H1 (cell line): ENCODE measurements around the gene DNAJA3. TPM values are rescaled to one million over a fixed set of nuclear protein-coding genes. Genes with fewer than 3 reads are reported as not detected.

Experiments used
- CBX8 ChIP-seq: fragments of 300-800, 300-1000 bp; sonication (generic); IDR thresholded peaks from 2 replicates; pipeline ENCODE4 v1.7.1; 2016; ENCODE audit warnings: low read depth, low read length, borderline replicate concordance
- EP300 ChIP-seq, 2 experiments: IDR thresholded peaks; 1 replicate in 1 of 2; 2 replicates in 1 of 2; pipeline ENCODE4 v1.6.1; 2011 to 2012; ENCODE audit warnings: low read depth in 2 of 2, low read length in 2 of 2, mild to moderate bottlenecking in 2 of 2, borderline replicate concordance in 1 of 2, inconsistent platforms in 1 of 2, moderate library complexity in 1 of 2
- RAD21 ChIP-seq, 2 experiments: IDR thresholded peaks in 1 of 2; conservative IDR thresholded peaks in 1 of 2; 2 replicates each; pipeline ENCODE4 v1.6.1; 2011; ENCODE audit warnings: low read depth in 2 of 2, low read length in 2 of 2, improper control_type of control experiment in 1 of 2, inconsistent platforms in 1 of 2, mild to moderate bottlenecking in 1 of 2, moderate library complexity in 1 of 2
- USF2 ChIP-seq: IDR thresholded peaks from 2 replicates; pipeline ENCODE4 v1.6.1; 2011; ENCODE audit warnings: low read length, improper control_type of control experiment
- YY1 ChIP-seq: IDR thresholded peaks from 2 replicates; pipeline ENCODE4 v1.6.1; 2011; ENCODE audit warnings: low read depth, mild to moderate bottlenecking, low read length
- polyA plus RNA-seq, 7 experiments: library from polyadenylated mRNA; depleted of rRNA in 3 of 7; stranded (reverse) in 5 of 7; unstranded in 2 of 7; fragments of >200 nt in 5 of 7; fragments of 200-250 nt in 2 of 7; gene quantifications; 1 replicate in 5 of 7; 2 replicates in 1 of 7; 4 replicates in 1 of 7; pipeline versions ENCODE4 v1.2.1 to v1.2.3, GENCODE V29; 2011 to 2013; ENCODE audit warnings: missing spikeins in 2 of 7, mixed read lengths in 2 of 7
- total RNA-seq: library from RNA; stranded (reverse); fragmentation: NEBNext Ultra II Directional; extraction: Animal tissue kit (Norgen Biotek cat#: 25700); gene quantifications from 2 replicates; pipeline ENCODE4 v1.2.1, GENCODE V29; 2021

DNAJA3 gene
- total and polyA plus RNA-seq, 2 of the 8 experiments (the other 6 are each of a cell fraction or from before 2014, with no cell fraction given): 37.3 to 59.1 TPM

- TF ChIP-seq EP300 (IDR thresholded peaks at IDR 0.05; ENCODE audit: borderline replicate concordance in 1 of 2, low read depth in 2 of 2, low read length in 2 of 2): no peak
- no peak for TF ChIP-seq USF2
- TF ChIP-seq YY1: no peak
- TF ChIP-seq RAD21 (IDR thresholded peaks at IDR 0.05 in 1 of 2, conservative IDR thresholded peaks at IDR 0.05 in 1 of 2; ENCODE audit: low read depth in 2 of 2, low read length in 2 of 2): no peak
- no peak for TF ChIP-seq CBX8
These were observed 2.8 kb downstream of the DNAJA3 start (continued) for GRCh38 chr16:4428500-4428899.
